GM13976 (cell line): ENCODE results near the gene DENND4C.

ENCODE experiments used
- DNase-seq: peaks from one replicate; pipeline ENCODE4 v3.0.0; 2012; ENCODE audit warnings: low spot score
- CTCF ChIP-seq: IDR thresholded peaks from 2 replicates; pipeline ENCODE4 v1.5.1; 2012; ENCODE audit warnings: borderline replicate concordance, mild to moderate bottlenecking; ENCODE audit not compliant: insufficient read depth; ENCODE audit errors: extremely low read depth, missing control alignments, control extremely low read depth
- in situ Hi-C: fragments of 300-500 bp; cut with MboI; formaldehyde crosslinking; loops from one replicate; pipeline ENCODE4 v1.12.0; 2022; ENCODE audit warnings: low sequenced_read_pairs, mixed read lengths, inconsistent platforms; ENCODE audit not compliant: unreplicated experiment

Gene DENND4C

DNA sequence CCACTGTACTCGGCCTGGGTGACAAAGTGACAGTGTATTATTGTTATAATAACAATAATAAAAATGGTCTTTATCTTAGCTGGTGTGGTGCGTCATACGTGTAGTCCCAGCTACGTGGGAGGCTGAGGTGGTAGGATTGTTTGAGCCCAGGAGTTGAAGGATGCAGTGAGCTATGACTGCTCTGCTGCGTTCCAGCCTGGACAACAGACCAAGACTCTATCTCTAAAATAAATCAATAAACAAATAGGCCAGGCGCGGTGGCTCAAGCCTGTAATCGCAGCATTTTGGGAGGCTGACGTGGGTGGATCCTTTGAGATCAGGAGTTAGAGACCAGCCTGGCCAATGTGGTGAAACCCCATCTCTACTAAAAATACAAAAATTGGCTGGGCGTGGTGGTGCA, 9.2 kb upstream of the DENND4C start:
- in situ Hi-C loops = no loop called here
- no peak for TF ChIP-seq CTCF

GRCh38 chr9:19223724-19224123, 6.8 kb upstream of the DENND4C start:
- in situ Hi-C loops = no loop called here
- no peak for DNase-seq
- no peak for TF ChIP-seq CTCF

More for the DNA sequence above, 9.2 kb upstream of the DENND4C start:
- no peak for DNase-seq

- in situ Hi-C loops = no loop called here
- DNase-seq = no peak
- TF ChIP-seq CTCF = no peak
Measured at GRCh38 chr9:19224563-19224962, 5.9 kb upstream of the DENND4C start.

- no peak for DNase-seq
- no peak for TF ChIP-seq CTCF
- in situ Hi-C loops = no loop called here
Measured at GRCh38 chr9:19229595-19230354, 718 bp upstream of the DENND4C start.

GRCh38 chr9:19231126-19231903, 822 bp downstream of the DENND4C start:
- DNase-seq = no peak

More at GRCh38 chr9:19231126-19231903, 822 bp downstream of the DENND4C start:
- no peak for TF ChIP-seq CTCF
- in situ Hi-C loops = no loop called here
